Measurements from ENCODE around the gene NCAPH2.

Gene NCAPH2

GRCh38 chr22:50526108-50526833 is 18.2 kb downstream of the NCAPH2 start (continued):
- TF ChIP-seq GLI4 (tag by site-specific recombination; IDR thresholded peaks at IDR 0.05) = no peak
- no peak for TF ChIP-seq ZNF768 (tag by site-specific recombination; IDR thresholded peaks at IDR 0.05)
- no peak for TF ChIP-seq ZBTB10 (tag by site-specific recombination; IDR thresholded peaks at IDR 0.05)
- no peak for TF ChIP-seq ZSCAN18 (tag by site-specific recombination; IDR thresholded peaks at IDR 0.05)
- TF ChIP-seq, protein P1, sequence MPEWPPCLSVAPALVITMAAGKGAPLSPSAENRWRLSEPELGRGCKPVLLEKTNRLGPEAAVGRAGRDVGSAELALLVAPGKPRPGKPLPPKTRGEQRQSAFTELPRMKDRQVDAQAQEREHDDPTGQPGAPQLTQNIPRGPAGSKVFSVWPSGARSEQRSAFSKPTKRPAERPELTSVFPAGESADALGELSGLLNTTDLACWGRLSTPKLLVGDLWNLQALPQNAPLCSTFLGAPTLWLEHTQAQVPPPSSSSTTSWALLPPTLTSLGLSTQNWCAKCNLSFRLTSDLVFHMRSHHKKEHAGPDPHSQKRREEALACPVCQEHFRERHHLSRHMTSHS (tag by site-specific recombination; IDR thresholded peaks at IDR 0.05) = no peak
- no peak for TF ChIP-seq AEBP2 (tag by site-specific recombination; IDR thresholded peaks at IDR 0.05; ENCODE audit: borderline replicate concordance)
- no peak for TF ChIP-seq HOXD13 (CRISPR knock-in tag; IDR thresholded peaks at IDR 0.05; ENCODE audit: borderline replicate concordance)
- TF ChIP-seq, protein P2, sequence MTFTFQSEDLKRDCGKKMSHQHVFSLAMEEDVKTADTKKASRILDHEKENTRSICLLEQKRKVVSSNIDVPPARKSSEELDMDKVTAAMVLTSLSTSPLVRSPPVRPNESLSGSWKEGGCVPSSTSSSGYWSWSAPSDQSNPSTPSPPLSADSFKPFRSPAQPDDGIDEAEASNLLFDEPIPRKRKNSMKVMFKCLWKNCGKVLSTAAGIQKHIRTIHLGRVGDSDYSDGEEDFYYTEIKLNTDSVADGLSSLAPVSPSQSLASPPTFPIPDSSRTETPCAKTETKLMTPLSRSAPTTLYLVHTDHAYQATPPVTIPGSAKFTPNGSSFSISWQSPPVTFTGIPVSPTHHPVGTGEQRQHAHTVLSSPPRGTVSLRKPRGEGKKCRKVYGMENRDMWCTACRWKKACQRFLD (tag by site-specific recombination; IDR thresholded peaks at IDR 0.05) = no peak
- no peak for TF ChIP-seq ZNF174 (tag by site-specific recombination; IDR thresholded peaks at IDR 0.05)
- TF ChIP-seq, protein P3, sequence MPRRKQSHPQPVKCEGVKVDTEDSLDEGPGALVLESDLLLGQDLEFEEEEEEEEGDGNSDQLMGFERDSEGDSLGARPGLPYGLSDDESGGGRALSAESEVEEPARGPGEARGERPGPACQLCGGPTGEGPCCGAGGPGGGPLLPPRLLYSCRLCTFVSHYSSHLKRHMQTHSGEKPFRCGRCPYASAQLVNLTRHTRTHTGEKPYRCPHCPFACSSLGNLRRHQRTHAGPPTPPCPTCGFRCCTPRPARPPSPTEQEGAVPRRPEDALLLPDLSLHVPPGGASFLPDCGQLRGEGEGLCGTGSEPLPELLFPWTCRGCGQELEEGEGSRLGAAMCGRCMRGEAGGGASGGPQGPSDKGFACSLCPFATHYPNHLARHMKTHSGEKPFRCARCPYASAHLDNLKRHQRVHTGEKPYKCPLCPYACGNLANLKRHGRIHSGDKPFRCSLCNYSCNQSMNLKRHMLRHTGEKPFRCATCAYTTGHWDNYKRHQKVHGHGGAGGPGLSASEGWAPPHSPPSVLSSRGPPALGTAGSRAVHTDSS (tag by site-specific recombination; IDR thresholded peaks at IDR 0.05) = no peak
- TF ChIP-seq OSR2 (tag by site-specific recombination; IDR thresholded peaks at IDR 0.05) = peak; percentile 21; the same call in 1 of the 2 replicates
- TF ChIP-seq ZNF529 (tag by site-specific recombination; IDR thresholded peaks at IDR 0.05; ENCODE audit: insufficient replicate concordance) = no peak
- TF ChIP-seq, protein P4, sequence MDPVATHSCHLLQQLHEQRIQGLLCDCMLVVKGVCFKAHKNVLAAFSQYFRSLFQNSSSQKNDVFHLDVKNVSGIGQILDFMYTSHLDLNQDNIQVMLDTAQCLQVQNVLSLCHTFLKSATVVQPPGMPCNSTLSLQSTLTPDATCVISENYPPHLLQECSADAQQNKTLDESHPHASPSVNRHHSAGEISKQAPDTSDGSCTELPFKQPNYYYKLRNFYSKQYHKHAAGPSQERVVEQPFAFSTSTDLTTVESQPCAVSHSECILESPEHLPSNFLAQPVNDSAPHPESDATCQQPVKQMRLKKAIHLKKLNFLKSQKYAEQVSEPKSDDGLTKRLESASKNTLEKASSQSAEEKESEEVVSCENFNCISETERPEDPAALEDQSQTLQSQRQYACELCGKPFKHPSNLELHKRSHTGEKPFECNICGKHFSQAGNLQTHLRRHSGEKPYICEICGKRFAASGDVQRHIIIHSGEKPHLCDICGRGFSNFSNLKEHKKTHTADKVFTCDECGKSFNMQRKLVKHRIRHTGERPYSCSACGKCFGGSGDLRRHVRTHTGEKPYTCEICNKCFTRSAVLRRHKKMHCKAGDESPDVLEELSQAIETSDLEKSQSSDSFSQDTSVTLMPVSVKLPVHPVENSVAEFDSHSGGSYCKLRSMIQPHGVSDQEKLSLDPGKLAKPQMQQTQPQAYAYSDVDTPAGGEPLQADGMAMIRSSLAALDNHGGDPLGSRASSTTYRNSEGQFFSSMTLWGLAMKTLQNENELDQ (tag by site-specific recombination; IDR thresholded peaks at IDR 0.05; ENCODE audit: low read depth) = no peak
- TF ChIP-seq FEZF1 (tag by site-specific recombination; IDR thresholded peaks at IDR 0.05) = no peak
- TF ChIP-seq ZNF449 (tag by site-specific recombination; IDR thresholded peaks at IDR 0.05) = peak; percentile 88
- no peak; the same call in 1 of the 2 replicates for TF ChIP-seq ZNF391 (tag by site-specific recombination; IDR thresholded peaks at IDR 0.05; ENCODE audit: borderline replicate concordance, low read depth)
- TF ChIP-seq ZNF114 (tag by site-specific recombination; IDR thresholded peaks at IDR 0.05) = no peak
- no peak for TF ChIP-seq SCRT2 (tag by site-specific recombination; IDR thresholded peaks at IDR 0.05)
- TF ChIP-seq KLF10 (tag by site-specific recombination; IDR thresholded peaks at IDR 0.05) = 0 out of 2 replicates have a peak, but pooled peaks have one; percentile 26
- TF ChIP-seq ZBTB26 (tag by site-specific recombination; optimal IDR thresholded peaks at IDR 0.05) = no peak
- peak; percentile 21; the same call in 1 of the 2 replicates for TF ChIP-seq CTCF (tag by site-specific recombination; IDR thresholded peaks at IDR 0.05)
